KMS-11 (cell line): ENCODE results near the gene SPDYE4.

Experiments
- H2AFZ ChIP-seq: fragments of 200-600 bp; sonication (generic); 2 replicates; pipeline ENCODE4 v1.6.1; 2016; ENCODE audit warnings: antibody characterized with exemption, mixed run types, low read depth
- H3K27ac ChIP-seq: fragments of 200-600 bp; sonication (generic); 2 replicates; pipeline ENCODE4 v1.6.1; 2016; ENCODE audit warnings: mild to moderate bottlenecking, mixed run types
- H3K27me3 ChIP-seq: fragments of 200-600 bp; sonication (generic); 2 replicates; pipeline ENCODE4 v1.6.1; 2017; ENCODE audit warnings: mild to moderate bottlenecking, low read depth, mixed run types, moderate library complexity; ENCODE audit not compliant: insufficient read depth
- H3K36me3 ChIP-seq: fragments of 200-600 bp; sonication (generic); 2 replicates; pipeline ENCODE4 v1.6.1; 2017; ENCODE audit warnings: mild to moderate bottlenecking, mixed run types; ENCODE audit not compliant: insufficient read depth
- H3K4me1 ChIP-seq: fragments of 200-600 bp; sonication (generic); 2 replicates; pipeline ENCODE4 v1.6.1; 2016; ENCODE audit warnings: mild to moderate bottlenecking, low read depth, mixed run types; ENCODE audit not compliant: poor library complexity, severe bottlenecking
- H3K4me2 ChIP-seq: fragments of 200-600 bp; sonication (generic); 2 replicates; pipeline ENCODE4 v1.7.0; 2016; ENCODE audit warnings: mild to moderate bottlenecking, mixed run types
- H3K4me3 ChIP-seq: fragments of 200-600 bp; sonication (generic); IDR thresholded peaks from 2 replicates; pipeline ENCODE4 v1.6.1; 2017; ENCODE audit warnings: low read depth, low read length, mixed read lengths; ENCODE audit not compliant: insufficient read depth
- H3K79me2 ChIP-seq: fragments of 200-600 bp; sonication (generic); 2 replicates; pipeline ENCODE4 v1.6.1; 2016; ENCODE audit warnings: low read depth, mixed run types; ENCODE audit not compliant: insufficient read depth
- H3K9ac ChIP-seq: fragments of 200-600 bp; sonication (generic); 2 replicates; pipeline ENCODE4 v1.6.1; 2016; ENCODE audit warnings: mild to moderate bottlenecking, mixed run types
- H4K20me1 ChIP-seq: fragments of 200-600 bp; sonication (generic); 2 replicates; pipeline ENCODE4 v1.6.1; 2016; ENCODE audit warnings: mild to moderate bottlenecking, mixed run types; ENCODE audit not compliant: insufficient read depth
- TF ChIP-seq, protein P1 (sequence below): fragments of 200-600 bp; sonication (generic); conservative IDR thresholded peaks from 2 replicates; pipeline ENCODE4 v1.6.1; 2017; ENCODE audit warnings: low read depth, mild to moderate bottlenecking, antibody characterized with exemption, low read length, moderate library complexity, mixed read lengths

The SPDYE4 gene

GRCh38 chr17:8706431-8706830 lies 51.9 kb downstream of the SPDYE4 start:
- no peaks in the 10 kb centered on the region for H3K36me3 ChIP-seq
- H2AFZ ChIP-seq, result no peak overlapping the region
- H3K4me3 ChIP-seq, result no peak overlapping the region

DNA sequence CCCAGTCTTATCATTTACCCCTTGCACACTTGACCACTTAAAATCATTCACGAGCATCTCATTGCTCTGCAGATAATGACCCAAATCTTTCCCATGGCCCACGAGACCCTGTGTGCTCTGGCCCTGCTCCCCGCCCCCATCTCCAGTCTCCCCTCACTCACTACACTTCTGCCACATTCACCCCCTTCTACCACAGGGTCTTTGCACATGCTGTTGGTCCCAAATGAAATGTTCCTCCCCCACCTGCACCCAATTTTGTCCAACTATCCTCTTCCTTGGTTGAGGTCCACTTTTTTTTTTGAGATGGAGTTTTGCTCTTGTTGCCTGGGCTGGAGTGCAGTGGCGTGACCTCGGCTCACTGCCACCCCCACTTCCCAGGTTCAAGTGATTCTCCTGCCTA lies 52.9 kb downstream of the SPDYE4 start:
- H3K9ac ChIP-seq, result no peak overlapping the region
- no peak overlapping the region for H2AFZ ChIP-seq
- H3K36me3 ChIP-seq, result no peaks in the 10 kb centered on the region
- TF ChIP-seq, protein P1, sequence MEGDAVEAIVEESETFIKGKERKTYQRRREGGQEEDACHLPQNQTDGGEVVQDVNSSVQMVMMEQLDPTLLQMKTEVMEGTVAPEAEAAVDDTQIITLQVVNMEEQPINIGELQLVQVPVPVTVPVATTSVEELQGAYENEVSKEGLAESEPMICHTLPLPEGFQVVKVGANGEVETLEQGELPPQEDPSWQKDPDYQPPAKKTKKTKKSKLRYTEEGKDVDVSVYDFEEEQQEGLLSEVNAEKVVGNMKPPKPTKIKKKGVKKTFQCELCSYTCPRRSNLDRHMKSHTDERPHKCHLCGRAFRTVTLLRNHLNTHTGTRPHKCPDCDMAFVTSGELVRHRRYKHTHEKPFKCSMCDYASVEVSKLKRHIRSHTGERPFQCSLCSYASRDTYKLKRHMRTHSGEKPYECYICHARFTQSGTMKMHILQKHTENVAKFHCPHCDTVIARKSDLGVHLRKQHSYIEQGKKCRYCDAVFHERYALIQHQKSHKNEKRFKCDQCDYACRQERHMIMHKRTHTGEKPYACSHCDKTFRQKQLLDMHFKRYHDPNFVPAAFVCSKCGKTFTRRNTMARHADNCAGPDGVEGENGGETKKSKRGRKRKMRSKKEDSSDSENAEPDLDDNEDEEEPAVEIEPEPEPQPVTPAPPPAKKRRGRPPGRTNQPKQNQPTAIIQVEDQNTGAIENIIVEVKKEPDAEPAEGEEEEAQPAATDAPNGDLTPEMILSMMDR, result no peak
- no peaks in the 10 kb centered on the region for H4K20me1 ChIP-seq
- no peaks in the 10 kb centered on the region for H3K79me2 ChIP-seq
- no peak overlapping the region for H3K27ac ChIP-seq
- H3K4me3 ChIP-seq, result no peak overlapping the region
- no peaks in the 10 kb centered on the region for H3K27me3 ChIP-seq
- no peak overlapping the region for H3K4me2 ChIP-seq
- no peaks in the 10 kb centered on the region for H3K4me1 ChIP-seq

More at GRCh38 chr17:8706431-8706830, 51.9 kb downstream of the SPDYE4 start:
- Histone ChIP-seq H4K20me1 (no peaks in the 10 kb centered on the region), H3K27ac (no peak overlapping the region), H3K9ac (no peak overlapping the region), H3K79me2 (no peaks in the 10 kb centered on the region), H3K4me2 (no peak overlapping the region), H3K27me3 (no peaks in the 10 kb centered on the region), H3K4me1 (no peaks in the 10 kb centered on the region)
- TF ChIP-seq, protein P1, result no peak

DNA sequence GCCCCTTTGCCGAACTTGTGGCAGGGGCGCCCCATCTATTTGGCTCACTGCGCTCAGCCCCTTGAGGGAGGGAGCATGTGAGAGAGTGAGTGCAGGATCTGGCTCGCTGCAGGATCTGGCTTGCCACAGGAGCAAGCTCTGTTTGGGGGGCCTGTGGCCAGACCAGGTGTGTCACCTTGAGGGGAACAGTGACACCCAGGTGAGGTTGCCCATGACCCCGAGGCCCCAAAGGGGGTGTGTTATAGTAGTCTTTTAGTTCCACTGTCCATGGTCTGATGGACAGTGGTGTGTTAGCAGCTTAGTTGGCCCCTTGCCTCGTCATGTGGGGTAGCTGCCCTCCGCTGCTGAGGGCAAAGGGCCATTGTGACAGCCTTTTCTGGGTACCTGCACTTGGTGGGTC lies 55.3 kb downstream of the SPDYE4 start:
- H3K79me2 ChIP-seq, result no peaks in the 10 kb centered on the region
- H3K9ac ChIP-seq, result no peak overlapping the region
- H2AFZ ChIP-seq, result no peak overlapping the region
- no peak overlapping the region for H3K27ac ChIP-seq
- H3K4me2 ChIP-seq, result no peak overlapping the region
- no peaks in the 10 kb centered on the region for H3K36me3 ChIP-seq
- H4K20me1 ChIP-seq, result no peaks in the 10 kb centered on the region
- no peaks in the 10 kb centered on the region for H3K4me1 ChIP-seq
- TF ChIP-seq, protein P1, result no peak
- H3K27me3 ChIP-seq, result no peaks in the 10 kb centered on the region
- no peak overlapping the region for H3K4me3 ChIP-seq

DNA sequence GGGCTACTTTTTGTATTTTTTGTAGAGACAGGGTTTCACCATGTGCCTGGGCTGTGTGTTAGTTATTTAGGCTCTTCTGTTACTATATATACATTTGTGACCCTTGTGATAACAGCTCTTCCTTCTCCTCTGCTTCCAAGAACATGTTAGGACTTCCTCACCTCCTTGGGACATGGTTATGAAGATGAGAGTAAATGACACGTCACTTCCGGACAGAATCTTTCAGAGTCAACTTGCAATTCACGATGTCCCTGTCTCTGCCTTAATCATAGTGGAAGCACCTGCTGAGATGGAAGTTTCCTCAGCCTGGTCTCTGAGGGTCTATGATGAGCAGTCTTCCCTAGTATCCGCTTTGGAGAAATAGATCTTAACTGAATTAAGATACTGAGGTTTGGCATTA lies 56.6 kb downstream of the SPDYE4 start:
- Histone ChIP-seq H3K27ac (no peak overlapping the region), H3K9ac (no peak overlapping the region), H3K79me2 (no peaks in the 10 kb centered on the region), H2AFZ (no peak overlapping the region), H3K36me3 (no peaks in the 10 kb centered on the region), H3K4me1 (no peaks in the 10 kb centered on the region), H4K20me1 (no peaks in the 10 kb centered on the region), H3K4me3 (no peak overlapping the region), H3K4me2 (no peak overlapping the region), H3K27me3 (no peaks in the 10 kb centered on the region)
- TF ChIP-seq, protein P1, result no peak
